GM18505 (cell line): ENCODE data around the gene TRPM8.

Experiments used
- ATAC-seq: cut with Tn5 transposase; IDR thresholded peaks from one replicate; pipeline ENCODE4 v1.9.1; 2021; ENCODE audit not compliant: unreplicated experiment
- POLR2A ChIP-seq: IDR thresholded peaks from 4 replicates; pipeline ENCODE4 v1.6.1; 2011; ENCODE audit warnings: borderline replicate concordance; ENCODE audit not compliant: insufficient read depth, insufficient read length; ENCODE audit errors: extremely low read depth

The TRPM8 gene

DNA sequence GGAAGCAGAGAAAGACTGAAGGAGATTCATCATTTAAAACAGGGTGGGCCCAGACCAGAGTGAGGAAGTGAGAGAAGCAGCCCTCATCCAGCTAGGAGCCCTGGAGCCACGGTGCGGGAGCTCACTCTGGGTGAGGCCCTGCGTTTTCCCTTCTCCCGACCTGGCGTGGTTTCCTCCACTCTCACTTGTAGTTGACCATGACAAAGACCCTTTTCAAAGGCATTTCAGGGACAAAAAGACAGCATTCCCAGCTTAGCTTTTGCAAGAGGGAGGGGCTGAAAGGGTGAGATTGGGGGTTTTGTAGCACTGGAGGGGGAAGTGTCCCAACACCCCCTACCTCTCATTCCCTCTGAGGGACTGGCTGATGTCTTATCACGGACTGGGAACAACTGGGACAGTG is 56.6 kb downstream of the TRPM8 start:
- TF ChIP-seq POLR2A: no peak
- ATAC-seq: no peak

DNA sequence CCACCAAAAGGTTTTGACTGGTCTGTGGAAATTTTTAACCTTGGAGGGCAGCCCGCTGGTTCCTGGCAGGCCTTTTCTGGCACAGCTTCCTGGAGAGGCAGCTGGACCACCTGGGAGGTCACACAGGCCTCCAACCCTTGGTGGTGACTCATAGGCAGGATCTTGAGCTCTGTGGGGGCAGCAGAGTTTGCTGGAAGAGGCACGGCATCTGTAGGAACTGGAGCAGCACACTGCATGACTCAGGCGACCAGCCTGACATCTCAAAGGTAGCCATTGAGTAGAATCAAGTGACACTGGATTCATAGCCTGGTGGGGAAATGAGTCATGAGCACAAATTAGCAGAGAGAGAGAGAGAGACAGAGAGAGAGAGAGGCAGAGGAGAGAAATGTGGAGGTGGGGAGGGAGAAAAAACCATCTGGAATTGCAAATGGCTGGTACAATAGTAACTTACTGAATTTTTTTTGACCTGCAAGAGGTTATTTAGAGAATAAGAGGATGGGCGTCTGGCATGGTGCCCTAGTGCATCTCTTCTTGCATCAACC is 57.4 kb downstream of the TRPM8 start:
- TF ChIP-seq POLR2A: no peak

DNA sequence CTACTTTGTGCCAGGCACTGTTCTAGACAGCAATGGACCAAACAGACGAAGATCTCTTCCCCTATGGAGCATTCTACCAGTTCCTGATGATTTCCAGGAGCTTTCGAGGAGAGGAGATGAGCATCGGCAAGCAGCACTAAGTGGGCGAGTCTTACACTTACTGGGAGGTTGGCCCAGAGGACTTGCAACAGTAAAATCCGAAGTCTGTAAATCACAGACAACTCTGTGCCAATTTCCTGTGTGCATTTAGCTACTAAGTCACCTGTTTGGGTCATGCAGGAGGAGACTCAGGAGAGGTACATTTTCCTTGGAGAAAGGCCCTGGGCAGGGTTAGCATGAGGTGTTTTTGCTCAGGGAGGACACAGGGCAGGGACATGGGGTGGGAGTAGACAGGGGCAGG is 58.9 kb downstream of the TRPM8 start:
- ATAC-seq: no peak

More for the DNA sequence above, 57.4 kb downstream of the TRPM8 start:
- ATAC-seq: no peak

DNA sequence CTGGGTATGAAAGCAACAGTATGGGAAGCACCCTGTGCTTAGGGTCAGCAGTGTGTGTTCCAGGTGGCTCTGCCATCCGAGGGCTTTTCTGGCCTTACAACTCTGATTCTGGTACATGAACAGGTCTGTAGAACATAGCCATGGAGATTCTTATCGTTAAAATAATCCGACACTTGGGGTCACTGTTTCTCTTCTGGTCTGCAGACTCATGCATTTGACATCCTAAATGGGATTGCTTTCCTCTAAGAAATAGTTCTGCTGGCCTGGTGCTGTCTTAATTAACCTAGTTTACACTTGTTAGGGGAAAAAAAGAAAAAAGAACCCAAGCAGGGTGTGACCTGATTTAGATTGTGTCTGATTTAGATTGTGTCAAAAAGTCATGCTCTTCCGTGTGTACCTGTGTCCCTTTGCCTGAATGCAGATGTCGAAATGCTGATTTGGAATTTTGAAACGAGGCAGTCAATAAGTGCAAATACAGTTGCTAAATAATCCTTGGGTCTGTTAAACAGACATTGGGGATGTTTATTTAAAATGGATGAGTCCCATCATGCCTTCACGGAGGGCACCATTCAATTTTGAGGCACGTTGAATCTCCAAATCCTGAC is 59.6 kb downstream of the TRPM8 start:
- ATAC-seq: no peak
- TF ChIP-seq POLR2A: no peak

More for the DNA sequence above, 58.9 kb downstream of the TRPM8 start:
- no peak for TF ChIP-seq POLR2A

DNA sequence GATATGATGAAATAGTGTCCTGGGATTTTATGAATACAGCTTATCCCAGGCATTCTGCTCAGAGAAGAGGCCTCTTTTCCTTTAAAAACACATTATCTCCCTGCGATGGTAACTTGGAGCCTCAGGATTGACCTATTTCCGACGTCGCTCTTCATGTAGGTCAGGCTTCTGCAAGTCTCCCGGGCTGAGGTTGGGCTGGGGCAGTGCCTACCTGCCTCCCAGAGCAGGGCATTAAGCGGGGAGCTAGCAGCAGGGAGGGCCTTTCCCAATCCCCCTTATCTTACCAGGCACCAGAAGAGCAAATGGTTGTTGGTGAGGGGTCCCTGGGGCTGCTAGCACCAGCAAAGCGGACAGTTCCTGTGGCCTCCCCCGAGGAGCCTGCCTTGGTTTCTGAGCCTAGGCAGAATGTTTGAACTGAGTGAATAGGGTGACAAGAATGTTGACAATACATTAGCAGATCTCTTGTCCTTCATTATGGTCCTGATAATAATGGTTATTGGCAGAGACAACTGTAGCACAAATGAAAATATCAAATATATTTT is 60.2 kb downstream of the TRPM8 start:
- ATAC-seq: no peak
- no peak for TF ChIP-seq POLR2A

DNA sequence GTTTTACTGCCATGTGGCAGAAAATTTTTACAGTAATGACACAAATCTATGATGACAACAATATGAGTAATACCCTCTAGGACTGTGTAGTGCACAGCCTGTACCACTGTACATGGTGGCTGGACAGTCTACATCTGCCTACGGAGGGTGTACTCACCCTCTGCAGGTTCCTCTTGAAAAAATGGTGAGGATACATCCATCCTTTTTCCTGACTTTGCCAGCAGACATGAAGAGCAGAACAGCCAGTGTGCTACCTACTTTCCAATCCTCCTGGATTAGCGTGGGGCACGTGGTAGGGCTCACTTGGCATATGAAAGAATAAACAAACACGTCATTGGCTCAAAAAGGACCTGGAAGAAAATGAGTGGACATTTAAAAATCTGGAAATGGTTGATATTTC is 62.6 kb downstream of the TRPM8 start:
- no peak for ATAC-seq
- no peak for TF ChIP-seq POLR2A

DNA sequence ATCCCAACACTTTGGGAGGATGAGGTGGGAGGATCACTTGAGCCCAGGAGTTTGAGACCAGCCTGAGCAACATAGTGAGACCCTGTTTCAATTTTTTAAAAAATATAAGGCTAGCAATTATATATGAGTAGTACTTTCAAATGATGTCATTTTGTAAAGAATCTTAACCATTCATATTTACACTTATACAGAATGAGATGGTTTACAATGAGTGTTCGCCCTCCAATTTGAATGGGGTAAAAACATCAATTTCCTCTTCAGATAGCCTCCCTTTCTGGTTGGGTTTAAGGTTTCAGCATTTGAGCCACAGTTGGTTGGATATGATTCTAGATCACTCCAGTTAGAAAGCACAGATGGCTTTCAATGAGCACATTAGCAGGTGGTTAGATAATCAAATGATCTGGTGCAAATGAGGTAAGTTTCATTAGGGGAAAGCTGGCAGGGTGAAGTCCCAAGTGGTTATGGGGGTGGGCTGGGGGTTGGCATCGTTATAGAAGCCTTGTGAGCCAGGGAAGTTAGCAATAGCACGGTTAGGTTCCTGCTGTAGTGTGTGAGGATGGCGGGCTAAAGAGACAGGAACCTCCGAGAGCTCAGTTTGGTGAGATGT is 63.9 kb downstream of the TRPM8 start:
- TF ChIP-seq POLR2A: no peak
- ATAC-seq: no peak

DNA sequence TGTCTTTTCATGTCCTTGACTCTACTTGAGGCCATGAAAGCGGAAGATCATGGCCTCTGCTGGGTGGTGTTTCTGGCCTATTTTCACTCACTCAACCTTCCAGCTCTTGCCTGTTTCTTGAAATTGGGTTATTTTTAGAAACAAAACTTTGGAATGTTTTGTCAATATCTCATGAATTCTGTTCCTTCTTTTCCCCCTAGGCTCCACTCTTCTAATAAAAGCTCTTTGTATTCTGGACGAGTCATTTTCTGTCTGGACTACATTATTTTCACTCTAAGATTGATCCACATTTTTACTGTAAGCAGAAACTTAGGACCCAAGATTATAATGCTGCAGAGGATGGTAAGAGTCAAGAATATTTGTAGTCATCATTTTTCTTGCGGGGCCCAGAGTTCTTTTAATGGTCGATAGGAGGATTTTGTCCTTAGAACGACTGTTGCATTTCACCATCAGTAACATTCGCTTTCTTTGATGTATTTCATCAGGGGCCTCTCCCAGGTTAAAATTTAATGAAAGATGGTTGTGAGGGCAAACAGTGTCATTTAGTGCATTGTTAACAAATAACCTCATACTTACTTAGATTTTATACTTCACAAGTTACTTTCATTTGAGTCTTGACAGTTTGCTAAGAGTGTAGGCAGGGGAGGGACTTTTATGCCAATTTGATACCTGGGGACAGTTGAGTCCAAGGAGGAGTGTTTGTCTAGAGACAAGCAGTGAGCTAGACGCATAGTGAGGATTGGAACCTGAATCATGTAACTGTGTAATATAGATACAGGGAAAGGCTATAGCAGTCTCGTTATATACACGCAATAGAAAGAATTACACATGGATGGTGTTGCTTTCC is 64.6 kb downstream of the TRPM8 start:
- no peak for ATAC-seq
- no peak for TF ChIP-seq POLR2A

DNA sequence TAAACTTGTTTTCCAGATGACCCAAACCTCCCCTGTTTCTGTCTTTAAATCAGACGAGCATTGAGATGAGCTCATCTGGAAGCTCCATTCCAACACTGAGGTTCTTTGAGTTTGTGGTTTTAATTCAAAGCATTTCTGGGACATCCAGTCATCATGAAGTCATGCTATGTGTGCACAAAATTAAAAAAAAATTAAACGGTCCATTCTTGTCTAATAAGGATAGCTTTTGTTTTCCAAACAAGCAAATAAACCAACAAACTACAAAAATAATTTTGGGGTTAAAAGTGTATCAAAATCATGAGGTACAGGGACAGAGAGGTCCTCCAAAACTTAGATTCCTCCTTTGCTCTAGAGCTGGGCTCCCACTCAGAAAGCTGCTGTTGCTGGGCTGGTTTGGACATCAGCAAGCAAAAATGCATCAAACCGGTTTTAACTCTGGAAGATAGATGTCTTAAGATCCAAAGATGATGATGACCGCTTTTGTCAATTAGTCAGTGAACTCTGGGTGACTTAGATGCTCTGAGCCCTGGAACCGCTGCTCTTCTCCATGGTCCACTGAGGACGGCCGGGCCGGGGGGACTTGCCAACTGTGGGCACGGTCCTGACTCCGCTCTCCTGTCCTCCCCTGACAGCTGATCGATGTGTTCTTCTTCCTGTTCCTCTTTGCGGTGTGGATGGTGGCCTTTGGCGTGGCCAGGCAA is 65.4 kb downstream of the TRPM8 start:
- TF ChIP-seq POLR2A: no peak
- no peak for ATAC-seq

DNA sequence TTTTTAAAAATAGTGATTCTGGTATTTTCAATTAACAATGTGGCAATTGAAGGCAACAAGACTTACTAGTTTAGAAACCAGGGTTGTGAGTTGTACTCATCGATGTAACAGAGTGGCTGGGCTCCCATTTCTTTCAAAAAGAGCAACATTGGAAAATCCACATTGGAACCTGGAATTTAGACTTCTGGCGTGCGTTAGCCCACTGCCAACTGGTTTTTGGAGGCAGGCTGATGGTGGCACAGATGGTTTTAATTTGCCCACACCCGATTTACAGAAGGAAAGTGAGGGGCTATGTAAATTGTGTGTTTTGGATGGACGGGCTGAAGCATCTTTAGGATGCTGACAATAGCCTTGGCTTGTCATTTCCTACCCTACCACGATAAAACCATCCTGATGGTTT is 66.3 kb downstream of the TRPM8 start:
- ATAC-seq: no peak
- no peak for TF ChIP-seq POLR2A

DNA sequence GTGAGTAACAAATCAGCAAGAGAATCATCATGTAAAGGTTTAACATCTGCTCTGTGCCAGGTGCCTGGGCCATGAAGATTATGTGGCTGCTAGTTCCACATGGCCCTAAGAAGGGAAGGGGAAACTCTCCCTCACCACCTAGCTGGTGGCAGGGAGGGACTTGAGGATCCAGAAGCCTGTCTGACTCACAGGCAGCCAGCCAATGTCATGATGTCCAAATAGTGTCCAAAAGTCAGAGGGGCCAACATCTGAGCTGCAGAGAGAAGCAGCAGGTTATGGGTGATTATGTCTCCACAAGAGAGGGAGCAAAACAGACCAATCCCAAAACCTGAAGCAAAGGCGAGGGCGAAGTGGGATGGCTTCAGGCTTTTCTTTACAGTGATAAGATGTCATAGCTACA is 71.4 kb downstream of the TRPM8 start:
- TF ChIP-seq POLR2A: no peak
- ATAC-seq: no peak

DNA sequence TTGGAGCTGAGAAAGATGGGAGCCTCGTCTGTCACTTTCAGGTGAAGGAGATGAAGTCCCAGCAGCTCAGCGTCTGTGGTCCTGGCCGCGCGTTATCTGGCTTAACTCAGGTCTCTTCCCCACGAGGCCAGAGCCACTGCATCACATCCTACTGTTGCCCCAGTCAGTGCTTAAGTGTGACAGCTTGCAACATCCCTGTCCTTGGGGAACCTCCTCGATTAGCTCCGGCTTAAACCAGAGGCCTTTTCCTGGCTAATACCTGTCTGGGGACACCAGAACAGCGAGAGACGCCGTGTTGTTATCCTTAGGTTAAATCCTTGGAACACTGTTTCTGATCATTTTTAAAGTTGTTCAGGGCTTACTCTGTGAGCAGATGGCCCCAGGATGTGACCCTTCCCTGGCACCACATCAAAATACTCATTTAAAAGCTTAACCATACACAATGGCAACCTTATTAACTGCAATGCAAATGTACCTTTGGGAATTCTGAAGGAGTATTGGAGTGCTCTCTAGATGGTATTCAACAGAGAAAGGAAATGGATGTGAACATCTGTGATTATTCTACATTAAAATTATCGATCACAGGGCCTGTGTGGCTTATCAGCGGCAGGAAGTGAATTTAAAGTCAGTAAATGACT is 72.2 kb downstream of the TRPM8 start:
- ATAC-seq: no peak
- TF ChIP-seq POLR2A: no peak
